ENCODE measurements around the gene SSH3. TPM values are rescaled to one million over a fixed set of nuclear protein-coding genes. Genes with fewer than 3 reads are reported as not detected.

The SSH3 gene
- total RNA-seq, 1 donor from 2014 or later = 55.4 TPM

- H3K9me3 Mint-ChIP-seq = no peaks in the 10 kb centered on the region
- no peaks in the 10 kb centered on the region for H3K4me1 Mint-ChIP-seq
- H3K27me3 Mint-ChIP-seq (ENCODE audit: low read depth) = no peaks in the 10 kb centered on the region
- TF ChIP-seq CTCF (IDR thresholded peaks at IDR 0.05; ENCODE audit: unreplicated experiment) = no peak
- H3K36me3 Mint-ChIP-seq = peaks cover 8% of the 10 kb centered on the region
- no peak overlapping the region for H3K4me3 Mint-ChIP-seq
- DNase-seq (ENCODE audit: low spot score in 2 of 2, unreplicated experiment in 2 of 2) = no peak
- H3K27ac Mint-ChIP-seq = no peak overlapping the region
Measured at GRCh38 chr11:67278939-67279588, 24.3 kb upstream of the SSH3 start.

DNA sequence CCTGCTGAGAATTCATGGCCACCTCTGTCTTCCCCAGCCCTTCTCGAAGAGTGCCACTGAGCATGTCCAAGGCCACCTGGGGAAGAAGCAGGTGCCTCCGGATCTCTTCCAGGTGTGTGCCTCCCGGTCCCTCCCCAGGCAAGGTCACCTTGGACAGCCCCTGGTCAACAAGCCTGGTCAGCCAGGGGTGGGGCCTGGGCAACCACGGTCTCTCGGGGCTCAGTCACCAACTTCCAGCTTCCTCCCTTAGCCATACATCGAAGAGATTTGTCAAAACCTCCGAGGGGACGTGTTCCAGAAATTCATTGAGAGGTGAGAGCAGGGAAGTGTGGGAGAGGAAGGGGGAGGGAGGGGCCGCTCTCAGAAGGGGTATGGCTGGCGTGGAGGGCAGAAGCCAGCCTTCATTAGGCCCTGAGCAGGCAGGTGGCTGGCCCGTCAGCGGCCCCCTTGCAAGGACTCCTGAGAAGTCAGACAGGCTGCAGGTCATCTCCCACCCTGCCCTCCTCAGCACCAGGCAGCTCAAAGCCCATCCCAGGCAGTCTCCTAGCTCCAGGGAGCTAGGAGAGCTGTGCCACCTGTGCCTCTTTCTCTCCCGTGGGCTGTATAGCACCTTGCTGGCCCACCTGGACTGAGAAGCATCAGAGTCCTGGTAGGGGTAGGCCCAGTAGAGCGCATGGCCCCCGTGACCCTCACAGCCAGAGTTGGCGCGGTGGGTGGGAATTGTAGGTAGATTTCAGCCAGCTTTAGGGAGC is 23.6 kb upstream of the SSH3 start:
- Mint-ChIP-seq H3K9me3 (no peaks in the 10 kb centered on the region), H3K36me3 (peaks cover 8% of the 10 kb centered on the region), H3K4me3 (no peak overlapping the region), H3K27me3 (ENCODE audit: low read depth) (no peaks in the 10 kb centered on the region), H3K4me1 (no peaks in the 10 kb centered on the region), H3K27ac (no peak overlapping the region)
- no peak for TF ChIP-seq CTCF (IDR thresholded peaks at IDR 0.05; ENCODE audit: unreplicated experiment)
- no peak for DNase-seq (ENCODE audit: low spot score in 2 of 2, unreplicated experiment in 2 of 2)

DNA sequence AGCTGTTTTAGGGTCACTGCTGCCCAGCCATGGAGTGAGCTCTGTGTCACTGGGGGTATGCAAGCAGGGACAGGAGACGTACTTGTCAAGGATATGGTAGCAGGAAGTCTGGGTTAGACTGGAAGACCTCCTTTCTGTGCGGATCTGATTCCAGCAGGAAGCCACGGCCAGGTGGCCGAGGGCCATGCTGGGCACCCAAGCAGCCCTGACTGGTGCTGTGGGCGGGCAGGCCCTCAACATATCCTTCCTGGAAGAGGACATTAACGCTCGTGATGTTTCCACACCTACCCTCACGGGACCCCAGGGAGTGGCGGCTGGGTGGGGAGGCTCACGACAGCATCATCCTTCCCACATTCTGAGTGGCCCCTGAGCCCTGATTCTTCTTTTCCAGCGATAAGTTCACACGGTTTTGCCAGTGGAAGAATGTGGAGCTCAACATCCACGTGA is 23.0 kb upstream of the SSH3 start:
- Mint-ChIP-seq H3K27ac (no peak overlapping the region), H3K4me1 (no peaks in the 10 kb centered on the region), H3K4me3 (no peak overlapping the region), H3K9me3 (no peaks in the 10 kb centered on the region), H3K36me3 (peaks cover 8% of the 10 kb centered on the region), H3K27me3 (ENCODE audit: low read depth) (no peaks in the 10 kb centered on the region)
- no peak for DNase-seq (ENCODE audit: low spot score in 2 of 2, unreplicated experiment in 2 of 2)
- no peak for TF ChIP-seq CTCF (IDR thresholded peaks at IDR 0.05; ENCODE audit: unreplicated experiment)

- no peak overlapping the region for H3K4me3 Mint-ChIP-seq
- H3K4me1 Mint-ChIP-seq = no peaks in the 10 kb centered on the region
- DNase-seq (ENCODE audit: low spot score in 2 of 2, unreplicated experiment in 2 of 2) = no peak
- peaks cover 8% of the 10 kb centered on the region for H3K36me3 Mint-ChIP-seq
- no peaks in the 10 kb centered on the region for H3K9me3 Mint-ChIP-seq
- no peak for TF ChIP-seq CTCF (IDR thresholded peaks at IDR 0.05; ENCODE audit: unreplicated experiment)
- no peaks in the 10 kb centered on the region for H3K27me3 Mint-ChIP-seq (ENCODE audit: low read depth)
- H3K27ac Mint-ChIP-seq = no peak overlapping the region
Measured at GRCh38 chr11:67280788-67281551, 22.4 kb upstream of the SSH3 start.

DNA sequence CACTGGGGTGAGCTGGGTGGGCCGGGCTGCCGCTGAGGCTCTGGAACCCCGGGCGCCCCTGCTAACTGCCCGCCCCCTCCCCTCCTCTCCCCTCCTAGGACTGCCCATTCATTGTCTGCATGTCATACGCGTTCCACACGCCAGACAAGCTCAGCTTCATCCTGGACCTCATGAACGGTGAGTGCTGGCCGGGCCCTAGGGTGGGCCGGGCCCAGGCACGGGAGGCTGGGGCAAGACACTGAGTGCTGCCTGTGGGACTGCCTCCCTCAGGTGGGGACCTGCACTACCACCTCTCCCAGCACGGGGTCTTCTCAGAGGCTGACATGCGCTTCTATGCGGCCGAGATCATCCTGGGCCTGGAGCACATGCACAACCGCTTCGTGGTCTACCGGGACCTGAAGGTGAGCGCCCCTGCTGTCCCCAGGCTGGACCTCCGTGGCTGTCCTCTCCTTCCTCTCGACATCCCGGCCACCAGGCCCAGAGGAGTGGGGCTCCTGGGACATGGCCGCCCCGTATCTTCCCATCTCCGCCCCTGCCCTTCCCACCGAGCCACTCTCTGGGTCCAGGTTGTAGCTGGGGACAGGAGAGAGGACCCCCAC is 21.7 kb upstream of the SSH3 start:
- no peak for DNase-seq (ENCODE audit: low spot score in 2 of 2, unreplicated experiment in 2 of 2)
- TF ChIP-seq CTCF (IDR thresholded peaks at IDR 0.05; ENCODE audit: unreplicated experiment) = no peak
- H3K4me3 Mint-ChIP-seq = no peak overlapping the region
- no peaks in the 10 kb centered on the region for H3K9me3 Mint-ChIP-seq
- peaks cover 8% of the 10 kb centered on the region for H3K36me3 Mint-ChIP-seq
- H3K27me3 Mint-ChIP-seq (ENCODE audit: low read depth) = no peaks in the 10 kb centered on the region
- H3K4me1 Mint-ChIP-seq = no peaks in the 10 kb centered on the region
- H3K27ac Mint-ChIP-seq = no peak overlapping the region

Measured in mesothelial cell of epicardium (in vitro differentiated cells).